Trophoblast cell (in vitro differentiated cells and primary cell): ENCODE results near the gene COL23A1.

Experiments
- DNase-seq, 2 donors: peaks; one replicate each; pipeline ENCODE4 v3.0.0-alpha.2; 2016
- H2AFZ ChIP-seq: 2 replicates; pipeline ENCODE4 v1.6.1; 2013; ENCODE audit warnings: low read length, moderate library complexity, mild to moderate bottlenecking; ENCODE audit not compliant: insufficient read depth, poor library complexity
- H2AK5ac ChIP-seq: 2 replicates; pipeline ENCODE4 v1.6.1; 2013; ENCODE audit warnings: mild to moderate bottlenecking, low read length
- H2BK120ac ChIP-seq: 2 replicates; pipeline ENCODE4 v1.6.1; 2013; ENCODE audit warnings: low read length, mild to moderate bottlenecking, moderate library complexity; ENCODE audit not compliant: insufficient read depth, poor library complexity
- H2BK12ac ChIP-seq: 2 replicates; pipeline ENCODE4 v1.6.1; 2013; ENCODE audit warnings: mild to moderate bottlenecking, low read length, moderate library complexity
- H2BK5ac ChIP-seq: 2 replicates; pipeline ENCODE4 v1.6.1; 2013; ENCODE audit warnings: low read length, low read depth, moderate library complexity, mild to moderate bottlenecking; ENCODE audit not compliant: poor library complexity
- H3K14ac ChIP-seq: 2 replicates; pipeline ENCODE4 v1.6.1; 2013; ENCODE audit warnings: mild to moderate bottlenecking, low read length
- H3K18ac ChIP-seq: 2 replicates; pipeline ENCODE4 v1.6.1; 2013; ENCODE audit warnings: mild to moderate bottlenecking, low read length
- H3K23ac ChIP-seq: 2 replicates; pipeline ENCODE4 v1.6.1; 2013; ENCODE audit warnings: low read length
- H3K27ac ChIP-seq: 2 replicates; pipeline ENCODE4 v1.5.1; 2013; ENCODE audit warnings: low read depth, mild to moderate bottlenecking, inconsistent platforms, low read length, moderate library complexity
- H3K27me3 ChIP-seq: 2 replicates; pipeline ENCODE4 v1.6.1; 2013; ENCODE audit warnings: inconsistent platforms, mild to moderate bottlenecking, low read length, moderate library complexity; ENCODE audit not compliant: insufficient read depth
- H3K36me3 ChIP-seq, 2 experiments: 1 replicate in 1 of 2; 2 replicates in 1 of 2; pipeline ENCODE4 v1.6.1; 2013; ENCODE audit warnings: low read length in 2 of 2, mild to moderate bottlenecking in 2 of 2, moderate library complexity in 1 of 2; ENCODE audit not compliant: insufficient read depth in 2 of 2, control insufficient read depth in 1 of 2
- H3K4ac ChIP-seq: 2 replicates; pipeline ENCODE4 v1.6.1; 2013; ENCODE audit warnings: low read depth, mild to moderate bottlenecking, low read length, moderate library complexity
- H3K4me1 ChIP-seq, 2 experiments: 1 replicate in 1 of 2; 2 replicates in 1 of 2; pipeline ENCODE4 v1.6.1; 2013; ENCODE audit warnings: low read length in 2 of 2, mild to moderate bottlenecking in 2 of 2, moderate library complexity in 1 of 2; ENCODE audit not compliant: insufficient read depth in 2 of 2, control insufficient read depth in 1 of 2
- H3K4me2 ChIP-seq: 2 replicates; pipeline ENCODE4 v1.6.1; 2013; ENCODE audit warnings: inconsistent platforms, mild to moderate bottlenecking, low read length, moderate library complexity
- H3K4me3 ChIP-seq: 2 replicates; pipeline ENCODE4 v1.5.1; 2013; ENCODE audit warnings: mild to moderate bottlenecking, low read depth, low read length, inconsistent platforms
- H3K79me1 ChIP-seq: one replicate; pipeline ENCODE4 v1.6.1; 2013; ENCODE audit warnings: low read length
- H3K79me2 ChIP-seq: 2 replicates; pipeline ENCODE4 v1.6.1; 2013; ENCODE audit warnings: low read length, mild to moderate bottlenecking; ENCODE audit not compliant: control insufficient read depth, insufficient read depth, poor library complexity
- H3K9ac ChIP-seq: 2 replicates; pipeline ENCODE4 v1.6.1; 2013; ENCODE audit warnings: mild to moderate bottlenecking, low read length
- H3K9me3 ChIP-seq: 2 replicates; pipeline ENCODE4 v1.6.1; 2013; ENCODE audit warnings: low read depth, mild to moderate bottlenecking, control low read depth, inconsistent platforms, low read length; ENCODE audit not compliant: insufficient read depth
- H4K12ac ChIP-seq: 2 replicates; pipeline ENCODE4 v1.6.1; 2013; ENCODE audit warnings: low read depth, mild to moderate bottlenecking, low read length, moderate library complexity
- H4K8ac ChIP-seq: 2 replicates; pipeline ENCODE4 v1.6.1; 2013; ENCODE audit warnings: low read depth, mild to moderate bottlenecking, low read length, moderate library complexity
- H4K91ac ChIP-seq: one replicate; pipeline ENCODE4 v1.6.1; 2013; ENCODE audit warnings: low read depth, mild to moderate bottlenecking, low read length, moderate library complexity
- WGBS: extraction: QIAGEN DNeasy Blood & Tissue Kit; methylation state at CpG from one replicate; pipeline ENCODE4 v1.1.7; 2013; ENCODE audit warnings: missing lambda C conversion rate; ENCODE audit not compliant: insufficient read length, insufficient coverage; ENCODE audit errors: extremely low coverage; 5-methylcytosine and 5-hydroxymethylcytosine counted together

COL23A1 gene

GRCh38 chr5:178238711-178239592 is 351.2 kb downstream of the COL23A1 start:
- Histone ChIP-seq H3K4ac (no peak overlapping the region), H2BK12ac (no peak overlapping the region), H3K4me3 (no peak overlapping the region), H2BK120ac (no peak overlapping the region), H3K27ac (no peak overlapping the region), H3K4me1 (no peaks in the 10 kb centered on the region), H3K18ac (no peak overlapping the region), H3K9ac (no peak overlapping the region), H4K8ac (no peak overlapping the region), H3K79me2 (no peaks in the 10 kb centered on the region), H3K4me2 (no peak overlapping the region), H4K12ac (no peak overlapping the region), H3K36me3 (no peaks in the 10 kb centered on the region), H2AFZ (no peak overlapping the region), H3K9me3 (no peaks in the 10 kb centered on the region), H2BK5ac (no peak overlapping the region), H3K23ac (no peak overlapping the region), H3K14ac (no peak overlapping the region), H3K79me1 (no peaks in the 10 kb centered on the region), H2AK5ac (no peak overlapping the region), H3K27me3 (no peaks in the 10 kb centered on the region), H4K91ac (no peak overlapping the region)
- no CpG with 5 or more reads among the region's 17 CpGs for WGBS
- DNase-seq, result no peak

DNA sequence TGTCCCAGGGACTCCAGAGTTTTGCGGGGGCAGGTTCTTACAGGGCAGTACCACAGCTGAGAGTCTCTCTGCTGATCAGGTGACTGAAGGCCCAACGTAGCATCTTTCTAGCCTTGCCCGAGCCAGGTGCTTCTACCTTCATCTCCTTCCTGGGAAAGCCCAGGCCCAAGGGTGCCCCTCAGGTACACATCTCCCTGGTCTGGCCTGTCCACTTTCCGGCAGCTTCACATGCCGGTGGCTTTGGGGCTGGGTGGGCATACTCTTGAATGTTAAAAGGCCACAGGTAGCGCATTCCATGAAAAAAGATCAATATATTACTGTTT is 351.9 kb downstream of the COL23A1 start:
- Histone ChIP-seq H3K27ac (no peak overlapping the region), H3K79me2 (no peaks in the 10 kb centered on the region), H2BK12ac (no peak overlapping the region), H3K4me3 (no peak overlapping the region), H3K4me2 (no peak overlapping the region), H3K9me3 (no peaks in the 10 kb centered on the region), H3K79me1 (no peaks in the 10 kb centered on the region), H4K12ac (no peak overlapping the region), H2BK5ac (no peak overlapping the region), H2AK5ac (no peak overlapping the region), H3K36me3 (no peaks in the 10 kb centered on the region), H3K4me1 (no peaks in the 10 kb centered on the region), H4K91ac (no peak overlapping the region), H2AFZ (no peak overlapping the region), H3K4ac (no peak overlapping the region), H3K27me3 (no peaks in the 10 kb centered on the region), H3K9ac (no peak overlapping the region), H4K8ac (no peak overlapping the region), H2BK120ac (no peak overlapping the region), H3K14ac (no peak overlapping the region), H3K23ac (no peak overlapping the region), H3K18ac (no peak overlapping the region)
- no CpG with 5 or more reads among the region's 6 CpGs for WGBS
- no peak for DNase-seq

DNA sequence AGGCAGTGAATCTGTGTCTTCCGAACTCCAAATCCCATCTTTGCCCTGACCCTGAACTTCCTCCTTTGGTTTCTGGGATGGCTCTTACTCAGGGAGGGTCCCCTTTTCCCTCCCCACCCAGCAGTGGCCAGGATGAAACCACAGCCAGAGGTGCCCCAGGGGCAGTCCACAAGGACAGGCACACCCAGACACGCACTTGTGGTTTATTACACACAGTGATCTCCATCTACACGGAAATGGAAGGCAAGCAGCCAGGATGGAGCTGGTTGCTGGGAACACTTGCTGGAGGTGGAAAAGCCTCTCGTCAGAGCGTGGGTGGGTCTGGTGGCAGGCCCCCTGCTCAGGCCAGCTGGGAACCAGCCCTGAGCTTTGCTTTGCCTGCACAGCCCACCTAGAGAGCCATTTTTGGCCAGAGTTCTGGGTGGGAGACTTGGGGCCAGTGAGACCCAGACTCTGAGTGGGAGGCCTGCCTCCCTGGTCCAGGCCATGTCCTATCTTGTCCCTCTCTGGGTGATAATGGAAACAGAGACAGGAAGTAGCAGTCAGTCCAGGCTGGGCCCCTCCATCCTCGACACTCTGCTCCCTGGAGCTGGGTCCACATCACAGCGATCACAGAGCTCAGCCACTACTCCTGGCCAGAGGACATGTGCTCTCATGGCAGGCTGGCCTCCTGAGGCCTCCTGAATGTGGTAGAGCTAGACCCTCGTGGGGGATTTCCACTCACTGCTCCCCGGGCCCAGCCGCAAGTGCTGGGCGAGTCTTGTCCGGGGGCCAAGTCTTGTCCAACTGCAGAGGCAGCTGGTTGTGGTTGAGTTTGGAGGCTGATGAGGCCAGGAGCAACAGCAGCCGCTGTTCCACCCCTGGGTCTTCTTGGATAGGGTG is 352.5 kb downstream of the COL23A1 start:
- no peak overlapping the region for H3K18ac ChIP-seq
- no peak overlapping the region for H3K27ac ChIP-seq
- no peak overlapping the region for H3K4me2 ChIP-seq
- no peaks in the 10 kb centered on the region for H3K79me1 ChIP-seq
- H2AFZ ChIP-seq, result no peak overlapping the region
- no peak for DNase-seq
- H3K9ac ChIP-seq, result no peak overlapping the region
- H2BK120ac ChIP-seq, result no peak overlapping the region
- H3K23ac ChIP-seq, result no peak overlapping the region
- H3K4me1 ChIP-seq, result peaks cover 0 to 2% of the 10 kb centered on the region in 2 experiments
- no CpG with 5 or more reads among the region's 13 CpGs for WGBS
- no peak overlapping the region for H3K4ac ChIP-seq
- no peak overlapping the region for H4K8ac ChIP-seq
- H3K36me3 ChIP-seq, result no peaks in the 10 kb centered on the region
- H2BK12ac ChIP-seq, result no peak overlapping the region
- no peak overlapping the region for H3K14ac ChIP-seq
- H3K79me2 ChIP-seq, result no peaks in the 10 kb centered on the region
- no peak overlapping the region for H4K91ac ChIP-seq
- no peak overlapping the region for H3K4me3 ChIP-seq
- no peak overlapping the region for H2BK5ac ChIP-seq
- no peak overlapping the region for H4K12ac ChIP-seq
- H3K9me3 ChIP-seq, result no peaks in the 10 kb centered on the region
- no peaks in the 10 kb centered on the region for H3K27me3 ChIP-seq
- H2AK5ac ChIP-seq, result no peak overlapping the region

DNA sequence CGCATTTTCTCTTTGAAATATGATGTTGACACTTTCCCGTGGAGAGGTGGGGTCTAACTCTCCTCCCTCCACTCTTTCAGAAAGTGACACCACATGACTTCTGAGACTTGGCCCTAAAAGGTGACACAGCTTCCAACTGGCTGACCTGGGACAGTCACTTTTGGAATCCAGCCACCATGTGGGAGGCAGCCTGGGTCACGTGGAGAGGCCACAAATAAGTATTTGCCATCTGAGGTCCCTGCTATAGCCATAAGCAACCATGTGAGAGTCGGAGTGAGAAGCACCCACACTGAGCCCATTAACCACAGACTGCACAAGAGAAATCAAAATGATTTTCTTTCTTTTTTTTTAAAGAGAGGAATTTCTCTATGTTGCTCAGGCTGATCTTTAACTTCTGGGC is 353.5 kb downstream of the COL23A1 start:
- Histone ChIP-seq H3K27ac (no peak overlapping the region), H4K8ac (no peak overlapping the region), H2BK5ac (no peak overlapping the region), H4K91ac (no peak overlapping the region), H3K27me3 (no peaks in the 10 kb centered on the region), H3K14ac (no peak overlapping the region), H3K9me3 (no peaks in the 10 kb centered on the region), H3K4me3 (no peak overlapping the region), H3K4me1 (peaks cover 2 to 4% of the 10 kb centered on the region in 2 experiments), H2AFZ (no peak overlapping the region), H3K79me1 (peaks cover 9% of the 10 kb centered on the region), H2AK5ac (no peak overlapping the region), H3K9ac (no peak overlapping the region), H4K12ac (no peak overlapping the region), H3K23ac (no peak overlapping the region), H2BK120ac (no peak overlapping the region), H2BK12ac (no peak overlapping the region), H3K36me3 (no peaks in the 10 kb centered on the region), H3K4me2 (no peak overlapping the region), H3K4ac (no peak overlapping the region), H3K18ac (no peak overlapping the region), H3K79me2 (peaks cover 8% of the 10 kb centered on the region)
- DNase-seq, result no peak
- WGBS, result no CpG with 5 or more reads among the region's 4 CpGs
